A673 (cell line): ENCODE measurements around the gene CCL27.

ENCODE experiments used
- EZH2 ChIP-seq: fragments of 200-600 bp; sonication (generic); IDR thresholded peaks from 2 replicates; pipeline ENCODE4 v1.6.1; 2017; ENCODE audit warnings: borderline replicate concordance, low read depth, mild to moderate bottlenecking, mixed read lengths, antibody characterized with exemption, low read length; ENCODE audit not compliant: poor library complexity, severe bottlenecking
- TF ChIP-seq, protein P1 (sequence below): fragments of 300-800, 200-600 bp; sonication (generic); conservative IDR thresholded peaks from 2 replicates; pipeline ENCODE4 v1.5.1; 2017; ENCODE audit warnings: low read depth, mild to moderate bottlenecking, antibody characterized with exemption, low read length, moderate library complexity, mixed read lengths

DNA sequence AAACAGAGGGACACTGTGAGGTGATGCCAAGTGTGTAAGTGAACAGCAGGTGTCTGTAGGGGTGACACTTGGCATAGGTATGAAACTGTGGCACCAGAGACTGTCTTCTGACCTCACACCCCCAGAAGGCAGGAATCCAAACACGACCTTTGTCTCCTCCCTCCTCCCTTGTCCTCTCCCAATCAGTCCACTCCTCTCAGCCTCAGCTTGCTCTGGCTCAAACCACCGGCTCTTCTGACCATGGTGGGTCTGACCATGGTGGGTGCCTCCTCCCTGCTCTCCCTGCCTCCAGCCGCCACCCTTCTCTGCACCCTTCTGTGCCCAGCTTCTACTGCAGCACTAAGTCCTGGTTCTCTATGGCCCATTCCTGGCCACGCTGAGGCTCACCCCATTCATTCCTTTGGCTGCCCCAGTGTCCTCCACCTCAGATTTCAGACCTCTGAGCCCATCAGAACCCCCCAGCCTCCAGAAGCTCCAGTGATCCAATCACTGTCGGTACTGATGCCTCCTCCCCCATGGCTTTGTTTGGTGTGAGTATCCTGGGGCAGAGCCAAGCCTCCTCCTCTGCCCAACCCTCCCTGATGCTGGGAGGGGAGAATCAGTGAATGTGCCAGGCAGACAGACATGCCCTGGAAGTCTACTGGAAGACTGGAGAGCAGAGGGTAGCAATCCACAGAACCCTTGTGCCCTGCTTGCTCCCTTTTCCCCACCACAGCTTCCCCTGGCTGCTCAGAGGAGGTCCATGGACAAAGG lies 31.9 kb downstream of the CCL27 start:
- TF ChIP-seq, protein P1, sequence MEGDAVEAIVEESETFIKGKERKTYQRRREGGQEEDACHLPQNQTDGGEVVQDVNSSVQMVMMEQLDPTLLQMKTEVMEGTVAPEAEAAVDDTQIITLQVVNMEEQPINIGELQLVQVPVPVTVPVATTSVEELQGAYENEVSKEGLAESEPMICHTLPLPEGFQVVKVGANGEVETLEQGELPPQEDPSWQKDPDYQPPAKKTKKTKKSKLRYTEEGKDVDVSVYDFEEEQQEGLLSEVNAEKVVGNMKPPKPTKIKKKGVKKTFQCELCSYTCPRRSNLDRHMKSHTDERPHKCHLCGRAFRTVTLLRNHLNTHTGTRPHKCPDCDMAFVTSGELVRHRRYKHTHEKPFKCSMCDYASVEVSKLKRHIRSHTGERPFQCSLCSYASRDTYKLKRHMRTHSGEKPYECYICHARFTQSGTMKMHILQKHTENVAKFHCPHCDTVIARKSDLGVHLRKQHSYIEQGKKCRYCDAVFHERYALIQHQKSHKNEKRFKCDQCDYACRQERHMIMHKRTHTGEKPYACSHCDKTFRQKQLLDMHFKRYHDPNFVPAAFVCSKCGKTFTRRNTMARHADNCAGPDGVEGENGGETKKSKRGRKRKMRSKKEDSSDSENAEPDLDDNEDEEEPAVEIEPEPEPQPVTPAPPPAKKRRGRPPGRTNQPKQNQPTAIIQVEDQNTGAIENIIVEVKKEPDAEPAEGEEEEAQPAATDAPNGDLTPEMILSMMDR, result no peak
- TF ChIP-seq EZH2, result no peak
